Spleen (tissue), 11 donors: ENCODE results near the gene KHDC4. TPM values are rescaled to one million over a fixed set of nuclear protein-coding genes. Genes with fewer than 3 reads are reported as not detected.
A peak's percentile ranks its signal among the peaks of the same experiment; 100 is the strongest.

Source experiments
- DNase-seq: peaks from one replicate; pipeline ENCODE4 v3.0.0-alpha.2; 2020
- H3K27ac ChIP-seq, 8 donors: fragments of 200-600 bp; sonication (generic) in 7 of 8; 1 replicate in 4 of 8; 2 replicates in 4 of 8; pipeline versions ENCODE4 v1.5.0 to v1.8.0; 2016 to 2021; ENCODE audit warnings: inconsistent platforms in 4 of 8, mild to moderate bottlenecking in 4 of 8, moderate library complexity in 1 of 8
- H3K27me3 ChIP-seq, 7 donors: fragments of 200-600 bp; sonication (generic) in 6 of 7; replicated peaks in 1 of 7; 1 replicate in 4 of 7; 2 replicates in 3 of 7; pipeline versions ENCODE4 v1.5.0 to v1.8.0; 2016 to 2021; ENCODE audit warnings: inconsistent platforms in 3 of 7, mild to moderate bottlenecking in 1 of 7
- H3K36me3 ChIP-seq, 6 donors: fragments of 200-600 bp; sonication (generic) in 5 of 6; 1 replicate in 4 of 6; 2 replicates in 2 of 6; pipeline versions ENCODE4 v1.5.0 to v1.8.0; 2016 to 2021; ENCODE audit warnings: inconsistent platforms in 2 of 6
- H3K4me1 ChIP-seq, 6 donors: fragments of 200-600 bp; sonication (generic) in 5 of 6; 1 replicate in 3 of 6; 2 replicates in 3 of 6; pipeline versions ENCODE4 v1.5.0 to v1.8.0; 2016 to 2021; ENCODE audit warnings: inconsistent platforms in 3 of 6
- H3K4me3 ChIP-seq, 8 donors: fragments of 200-600 bp; sonication (generic) in 7 of 8; 1 replicate in 4 of 8; 2 replicates in 4 of 8; pipeline versions ENCODE4 v1.5.0 to v1.8.0; 2016 to 2021; ENCODE audit warnings: inconsistent platforms in 4 of 8, mild to moderate bottlenecking in 4 of 8, moderate library complexity in 2 of 8
- H3K9me3 ChIP-seq, 8 donors: fragments of 200-600 bp; sonication (generic) in 7 of 8; 1 replicate in 4 of 8; 2 replicates in 4 of 8; pipeline versions ENCODE4 v1.5.0 to v1.8.0; 2016 to 2021; ENCODE audit warnings: inconsistent platforms in 4 of 8
- POLR2A ChIP-seq, 3 donors: fragments of 450-650 bp; IDR thresholded peaks; one replicate each; pipeline ENCODE4 v1.5.1; 2017; ENCODE audit warnings: antibody characterized with exemption in 3 of 3, mild to moderate bottlenecking in 1 of 3
- POLR2AphosphoS5 ChIP-seq, 3 donors: sonication (generic); formaldehyde crosslinking; IDR thresholded peaks; one replicate each; pipeline ENCODE4 v1.5.1; 2017; ENCODE audit warnings: antibody characterized with exemption in 3 of 3
- WGBS, 5 donors: extraction: QIAGEN DNeasy Blood & Tissue Kit in 3 of 5; methylation state at CpG; one replicate each; pipeline versions ENCODE4 v1.1.5 to v1.1.7; 2013 to 2018; 5-methylcytosine and 5-hydroxymethylcytosine counted together
- intact Hi-C: fragments of 100-400 bp; cut with DNase I; formaldehyde crosslinking; loops from one replicate; pipeline ENCODE4 v1.15.0; 2023; ENCODE audit warnings: low total_unique reads
- polyA plus RNA-seq, 3 donors: library from polyadenylated mRNA; stranded (reverse); fragments of 200-250 nt; gene quantifications; one replicate each; pipeline ENCODE4 v1.2.1, GENCODE V29; 2013
- total RNA-seq, 7 donors: library from RNA; depleted of rRNA in 3 of 7; stranded (reverse); fragments of >200 nt in 3 of 7; fragmentation: NEBNext Ultra II Directional in 4 of 7; extraction: Animal tissue kit (Norgen Biotek cat#: 25700) in 4 of 7; gene quantifications; one replicate each; pipeline versions ENCODE4 v1.1.0 to v1.2.1, GENCODE V29; 2016 to 2021
- TF ChIP-seq, protein P1 (sequence below), 11 experiments: fragments of 200-600 bp in 7 of 11; fragments of 450-650 bp in 4 of 11; sonication (generic) in 4 of 11; IDR thresholded peaks in 8 of 11; conservative IDR thresholded peaks in 3 of 11; 1 replicate in 7 of 11; 2 replicates in 4 of 11; pipeline versions ENCODE4 v1.4.0 to v1.8.0; 2016 to 2021; ENCODE audit warnings: antibody characterized with exemption in 11 of 11, inconsistent platforms in 4 of 11, mild to moderate bottlenecking in 1 of 11
- donor health status: healthy with polysubstance abuse.
- donor health status: DM: no; HTN: no; CAD: no; lungs with moderate emphysema.
- donor health status: DM: no; HTN: no; CAD: no.
- donor health status: Bipolar disorder and iron deficiency.
- donor health status: healthy.
- donor health status: DM: no; HTN: no; CAD: no.
- donor health status: DM: yes; HTN: yes; CAD: no.

Gene KHDC4
- total and polyA plus RNA-seq, 10 donors, result 24.9 to 70.5 (median 50.7) TPM

DNA sequence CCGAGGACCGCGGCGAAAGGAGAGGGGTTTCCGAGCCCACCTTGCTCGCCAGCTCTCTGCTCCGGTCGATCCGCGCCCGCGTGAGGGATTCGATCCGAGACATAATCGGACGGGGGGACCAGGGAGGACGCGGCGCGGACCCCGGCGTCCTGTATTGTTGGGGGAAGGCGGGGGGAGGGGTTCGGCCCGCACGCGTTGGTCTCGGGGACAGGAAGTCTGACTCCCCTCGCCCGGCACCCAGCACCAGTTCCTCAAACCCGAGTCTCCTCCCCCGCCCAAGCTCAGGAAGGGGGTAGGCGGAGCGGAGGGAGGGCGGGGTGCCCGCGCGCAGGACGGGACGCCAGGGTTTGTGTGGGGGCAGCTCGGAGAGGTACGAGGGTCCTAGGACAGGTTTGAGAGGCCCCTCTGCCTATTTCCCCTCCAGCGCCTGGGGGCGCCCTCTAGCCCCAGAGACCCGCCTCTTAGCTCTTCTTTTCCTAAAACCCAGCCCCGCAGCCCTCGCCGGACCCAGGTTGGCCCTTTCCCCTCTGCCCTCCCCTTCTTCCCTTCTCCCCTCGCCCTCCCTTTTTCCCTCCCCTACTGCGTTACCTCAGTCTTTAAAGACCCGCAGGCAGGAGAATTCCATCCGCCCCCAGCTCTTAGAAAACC, 44.2 kb upstream of the KHDC4 start, which contains the start of gene ARHGEF2:
TSS of gene ARHGEF2 (minus strand) at position 223 of the 648 bp plus-strand sequence. CDS start at position 103, 120 bp downstream.
- peaks cover 59 to 92% (median 81%) of the 10 kb centered on the region in 6 donors for H3K4me1 ChIP-seq

DNA sequence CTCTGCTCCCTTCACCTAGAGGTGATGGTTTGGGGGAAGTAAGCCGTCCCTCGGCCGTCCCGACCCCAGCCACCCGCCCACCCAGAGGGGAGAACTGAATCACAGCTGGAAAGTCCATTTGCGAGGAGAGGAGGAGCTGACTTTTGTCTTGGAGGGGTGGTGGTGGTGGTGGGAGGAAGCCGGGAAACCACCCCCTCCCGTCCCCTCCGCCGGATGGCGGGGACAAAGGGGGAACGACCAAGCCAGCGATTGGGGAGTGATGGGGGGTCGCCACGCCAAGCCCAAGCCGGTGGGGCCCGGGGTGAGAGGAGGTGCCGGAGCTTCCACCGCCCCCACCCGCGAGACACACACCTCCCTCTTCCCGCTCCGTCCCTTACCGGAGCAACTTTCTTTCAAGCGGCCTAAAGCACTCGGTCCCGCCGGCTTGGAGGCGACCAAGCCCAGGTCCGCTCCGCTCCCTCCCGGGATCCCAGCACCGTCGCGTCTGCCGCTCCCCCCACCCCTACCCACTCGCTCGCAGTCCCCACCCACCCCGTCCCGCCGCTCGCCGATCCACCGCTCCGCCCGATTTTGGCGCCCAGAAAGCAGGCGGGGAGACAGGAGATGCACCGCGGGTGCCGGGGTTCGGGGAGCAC, 43.6 kb upstream of the KHDC4 start:
- DNase-seq, result no peak
- intact Hi-C loops, result no loop called here
- Histone ChIP-seq H3K27me3 (no peaks in the 10 kb centered on the region), H3K27ac (peak overlapping the region; percentile 95 to 99 (median 98)), H3K4me3 (peak overlapping the region; percentile 75 to 98 (median 90)), H3K4me1 (peaks cover 62 to 92% (median 81%) of the 10 kb centered on the region in 6 donors), H3K9me3 (no peaks in the 10 kb centered on the region), H3K36me3 (peaks cover 0 to 35% (median 0%) of the 10 kb centered on the region in 6 donors)
- 0 to 1% (median 1%) methylated on average over 44 to 52 of the region's 52 CpGs for WGBS, 5 donors
- TF ChIP-seq, protein P1, sequence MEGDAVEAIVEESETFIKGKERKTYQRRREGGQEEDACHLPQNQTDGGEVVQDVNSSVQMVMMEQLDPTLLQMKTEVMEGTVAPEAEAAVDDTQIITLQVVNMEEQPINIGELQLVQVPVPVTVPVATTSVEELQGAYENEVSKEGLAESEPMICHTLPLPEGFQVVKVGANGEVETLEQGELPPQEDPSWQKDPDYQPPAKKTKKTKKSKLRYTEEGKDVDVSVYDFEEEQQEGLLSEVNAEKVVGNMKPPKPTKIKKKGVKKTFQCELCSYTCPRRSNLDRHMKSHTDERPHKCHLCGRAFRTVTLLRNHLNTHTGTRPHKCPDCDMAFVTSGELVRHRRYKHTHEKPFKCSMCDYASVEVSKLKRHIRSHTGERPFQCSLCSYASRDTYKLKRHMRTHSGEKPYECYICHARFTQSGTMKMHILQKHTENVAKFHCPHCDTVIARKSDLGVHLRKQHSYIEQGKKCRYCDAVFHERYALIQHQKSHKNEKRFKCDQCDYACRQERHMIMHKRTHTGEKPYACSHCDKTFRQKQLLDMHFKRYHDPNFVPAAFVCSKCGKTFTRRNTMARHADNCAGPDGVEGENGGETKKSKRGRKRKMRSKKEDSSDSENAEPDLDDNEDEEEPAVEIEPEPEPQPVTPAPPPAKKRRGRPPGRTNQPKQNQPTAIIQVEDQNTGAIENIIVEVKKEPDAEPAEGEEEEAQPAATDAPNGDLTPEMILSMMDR (IDR thresholded peaks at IDR 0.05 in 8 of 11, conservative IDR thresholded peaks at IDR 0.05 in 3 of 11), result no peak

More for the DNA sequence above, 44.2 kb upstream of the KHDC4 start, which contains the start of gene ARHGEF2:
- no peaks in the 10 kb centered on the region for H3K27me3 ChIP-seq
- H3K27ac ChIP-seq, result peak within 1 kb of the TSS; percentile 95 to 99 (median 98)
- H3K36me3 ChIP-seq, result peaks cover 0 to 30% (median 0%) of the 10 kb centered on the region in 6 donors
- 0 to 1% (median 0%) methylated on average over 18 to 51 of the region's 52 CpGs for WGBS, 5 donors
- intact Hi-C loops, result no loop called here
- no peaks in the 10 kb centered on the region for H3K9me3 ChIP-seq
- H3K4me3 ChIP-seq, result peak within 1 kb of the TSS; percentile 75 to 98 (median 90)
- DNase-seq, result peak; percentile 98
- TF ChIP-seq, protein P1 (IDR thresholded peaks at IDR 0.05 in 8 of 11, conservative IDR thresholded peaks at IDR 0.05 in 3 of 11), result peak in 4 of 11 experiments; percentile 12 to 37 (median 26)
- peak in 2 of 3 donors; percentile 49 to 68 for TF ChIP-seq POLR2A (IDR thresholded peaks at IDR 0.05)
- TF ChIP-seq POLR2AphosphoS5 (IDR thresholded peaks at IDR 0.05), result peak; percentile 94 to 96 (median 95)

DNA sequence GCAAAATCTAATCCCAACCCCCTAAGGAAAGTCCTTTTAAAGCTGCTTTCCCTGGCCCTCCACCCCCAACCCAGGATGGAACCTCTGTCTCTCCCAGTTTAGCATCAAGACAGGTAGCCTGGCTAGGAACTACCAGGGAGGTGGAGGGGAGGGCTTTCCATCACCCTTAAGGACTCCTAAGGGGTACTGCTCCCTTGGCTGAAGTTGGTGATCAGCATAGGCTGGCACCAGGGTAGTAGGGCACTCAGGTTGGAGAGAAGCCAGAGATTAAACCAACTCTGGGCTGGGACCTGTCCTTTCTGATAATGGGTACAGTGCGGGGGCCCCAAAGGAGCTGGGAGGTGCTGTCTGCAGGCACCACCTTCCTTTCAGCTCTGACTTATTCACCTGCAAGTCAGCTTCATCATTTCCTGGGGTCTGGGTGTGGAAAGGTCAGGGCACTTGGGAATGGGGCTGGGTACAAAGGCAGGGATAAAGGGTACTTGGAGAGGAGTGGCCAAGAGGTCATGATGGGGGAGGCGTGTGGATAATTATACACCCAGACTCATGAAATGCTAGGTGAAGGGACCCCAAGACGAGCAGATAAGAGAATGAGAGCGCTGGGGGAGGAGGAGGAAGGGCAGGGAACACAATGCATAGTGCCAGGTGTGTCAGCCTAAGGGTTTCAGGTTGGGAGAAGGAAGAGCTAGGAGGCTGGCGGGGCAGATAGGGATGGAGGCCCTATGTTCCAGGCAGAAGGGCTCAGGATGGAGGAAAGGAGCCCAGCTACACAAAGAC, 42.9 kb upstream of the KHDC4 start:
- peaks cover 67 to 92% (median 81%) of the 10 kb centered on the region in 6 donors for H3K4me1 ChIP-seq
- TF ChIP-seq POLR2A (IDR thresholded peaks at IDR 0.05) (no peak), POLR2AphosphoS5 (IDR thresholded peaks at IDR 0.05) (no peak)
- TF ChIP-seq, protein P1 (IDR thresholded peaks at IDR 0.05 in 8 of 11, conservative IDR thresholded peaks at IDR 0.05 in 3 of 11), result no peak
- H3K9me3 ChIP-seq, result no peaks in the 10 kb centered on the region
- peak overlapping the region; percentile 95 to 99 (median 98) for H3K27ac ChIP-seq
- H3K36me3 ChIP-seq, result peaks cover 0 to 35% (median 0%) of the 10 kb centered on the region in 6 donors
- DNase-seq, result peak; percentile 77
- 0 to 3% (median 2%) methylated on average over 5 of the region's 5 CpGs for WGBS, 5 donors
- H3K4me3 ChIP-seq, result peak overlapping the region; percentile 75 to 98 (median 90)
- no peaks in the 10 kb centered on the region for H3K27me3 ChIP-seq
- intact Hi-C loops, result no loop called here
